Caco-2 (cell line): ENCODE data around the gene SH3BP4. TPM values are rescaled to one million over a fixed set of nuclear protein-coding genes. Genes with fewer than 3 reads are reported as not detected.

Experiments
- BruUV-seq: library from RNA; stranded (reverse); fragments of 400-500 nt; replicated peaks from 2 replicates; lab custom pipeline; 2021; lab: Mats Ljungman, UMichigan
- CTCF ChIA-PET: fragments of 300-600 bp; sonication (Branson Sonifier 250); formaldehyde crosslinking; loops from one replicate; lab custom pipeline; 2022; ENCODE audit warnings: antibody characterized with exemption; lab: Charles Lee
- POLR2A ChIA-PET: fragments of 300-600 bp; sonication (Branson Sonifier 250); formaldehyde crosslinking; loops from one replicate; lab custom pipeline; 2022; ENCODE audit warnings: antibody characterized with exemption; lab: Charles Lee
- DNase-seq, 2 experiments: peaks; one replicate each; pipeline versions ENCODE4 v3.0.0 to v3.0.0-alpha.2; 2020 to 2022
- H3K27me3 ChIP-seq: replicated peaks from 2 replicates; pipeline ENCODE4 v1.6.0; 2011; ENCODE audit warnings: low read length; ENCODE audit not compliant: control insufficient read depth, insufficient read depth
- H3K36me3 ChIP-seq: 2 replicates; pipeline ENCODE4 v1.5.1; 2011; ENCODE audit warnings: low read length; ENCODE audit not compliant: control insufficient read depth, insufficient read depth
- H3K4me1 ChIP-seq: fragments of 250-450 bp; sonication (Bioruptor Pico); 2 replicates; pipeline ENCODE4 v1.5.1; 2020; ENCODE audit warnings: mild to moderate bottlenecking
- H3K4me3 ChIP-seq: 2 replicates; pipeline ENCODE4 v1.5.1; 2011; ENCODE audit warnings: low read depth, mild to moderate bottlenecking, control low read depth, low read length
- H3K9me3 ChIP-seq: fragments of 250-450 bp; sonication (Bioruptor Pico); 2 replicates; pipeline ENCODE4 v1.5.1; 2020; ENCODE audit warnings: mild to moderate bottlenecking, moderate library complexity
- H3K27ac Mint-ChIP-seq: one replicate; pipeline ENCODE4 v1.8.0; 2022; ENCODE audit warnings: mixed read lengths; ENCODE audit not compliant: unreplicated experiment
- H3K27me3 Mint-ChIP-seq: one replicate; pipeline ENCODE4 v1.8.0; 2022; ENCODE audit warnings: mixed read lengths; ENCODE audit not compliant: insufficient read depth, unreplicated experiment
- H3K36me3 Mint-ChIP-seq: one replicate; pipeline ENCODE4 v1.8.0; 2022; ENCODE audit warnings: mild to moderate bottlenecking, mixed read lengths; ENCODE audit not compliant: insufficient read depth, unreplicated experiment
- H3K4me1 Mint-ChIP-seq: one replicate; pipeline ENCODE4 v1.8.0; 2022; ENCODE audit warnings: low read depth, mixed read lengths; ENCODE audit not compliant: unreplicated experiment
- H3K4me3 Mint-ChIP-seq: one replicate; pipeline ENCODE4 v1.8.0; 2022; ENCODE audit warnings: mild to moderate bottlenecking, moderate library complexity, mixed read lengths; ENCODE audit not compliant: unreplicated experiment
- H3K9me3 Mint-ChIP-seq: one replicate; pipeline ENCODE4 v1.8.0; 2022; ENCODE audit warnings: mixed read lengths; ENCODE audit not compliant: unreplicated experiment
- CTCF ChIP-seq, 2 experiments: fragments of 200-600 bp in 1 of 2; IDR thresholded peaks; 1 replicate in 1 of 2; 2 replicates in 1 of 2; pipeline versions ENCODE4 v1.5.1 to v1.8.0; 2011 to 2022; ENCODE audit warnings: antibody characterized with exemption in 1 of 2, control low read depth in 1 of 2, inconsistent platforms in 1 of 2, low read depth in 1 of 2, low read length in 1 of 2, mild to moderate bottlenecking in 1 of 2, moderate library complexity in 1 of 2; ENCODE audit not compliant: insufficient read depth in 1 of 2, severe bottlenecking in 1 of 2, unreplicated experiment in 1 of 2
- intact Hi-C: fragments of 100-400 bp; cut with micrococcal nuclease; formaldehyde crosslinking; loops from one replicate; pipeline ENCODE4 v1.10.0; 2022; ENCODE audit not compliant: unreplicated experiment
- total RNA-seq: library from RNA; stranded (reverse); gene quantifications from 2 replicates; pipeline ENCODE4 v1.2.3, GENCODE V29; 2022

The SH3BP4 gene
- total RNA-seq, 1 experiment from 2014 or later: 29.9 TPM

- BruUV-seq: no TSS peak
- ChIA-PET POLR2A (no interaction called here), CTCF (no interaction called here)
- TF ChIP-seq CTCF (IDR thresholded peaks at IDR 0.05; ENCODE audit: insufficient read depth in 1 of 2, low read depth in 1 of 2, low read length in 1 of 2, severe bottlenecking in 1 of 2, unreplicated experiment in 1 of 2): no peak
- no peak overlapping the region for H3K4me3 ChIP-seq
- Mint-ChIP-seq H3K36me3 (no peaks in the 10 kb centered on the region), H3K27ac (no peak overlapping the region), H3K4me3 (no peak overlapping the region), H3K9me3 (no peaks in the 10 kb centered on the region), H3K4me1 (no peaks in the 10 kb centered on the region), H3K27me3 (no peaks in the 10 kb centered on the region)
- no peaks in the 10 kb centered on the region for H3K36me3 ChIP-seq
- intact Hi-C loops: no loop called here
- DNase-seq: no peak
- H3K4me1 ChIP-seq: no peaks in the 10 kb centered on the region
- no peaks in the 10 kb centered on the region for H3K9me3 ChIP-seq
- no peaks in the 10 kb centered on the region for H3K27me3 ChIP-seq
Observed at GRCh38 chr2:235080101-235080500, 128.3 kb downstream of the SH3BP4 start.

- Histone ChIP-seq H3K36me3 (no peaks in the 10 kb centered on the region), H3K4me3 (no peak overlapping the region), H3K4me1 (no peaks in the 10 kb centered on the region), H3K27me3 (no peaks in the 10 kb centered on the region), H3K9me3 (no peaks in the 10 kb centered on the region)
- intact Hi-C loops: no loop called here
- ChIA-PET POLR2A (no interaction called here), CTCF (no interaction called here)
- Mint-ChIP-seq H3K27me3 (no peaks in the 10 kb centered on the region), H3K4me1 (no peaks in the 10 kb centered on the region), H3K27ac (no peak overlapping the region), H3K36me3 (no peaks in the 10 kb centered on the region), H3K9me3 (no peaks in the 10 kb centered on the region), H3K4me3 (no peak overlapping the region)
- no peak for DNase-seq
- no peak for TF ChIP-seq CTCF (IDR thresholded peaks at IDR 0.05; ENCODE audit: insufficient read depth in 1 of 2, low read depth in 1 of 2, low read length in 1 of 2, severe bottlenecking in 1 of 2, unreplicated experiment in 1 of 2)
- BruUV-seq: no TSS peak
Observed at GRCh38 chr2:235082578-235083338, 130.9 kb downstream of the SH3BP4 start.

- Histone ChIP-seq H3K36me3 (no peaks in the 10 kb centered on the region), H3K9me3 (no peaks in the 10 kb centered on the region), H3K4me1 (no peaks in the 10 kb centered on the region), H3K4me3 (no peak overlapping the region), H3K27me3 (no peaks in the 10 kb centered on the region)
- intact Hi-C loops: no loop called here
- Mint-ChIP-seq H3K36me3 (no peaks in the 10 kb centered on the region), H3K27ac (no peak overlapping the region), H3K4me1 (no peaks in the 10 kb centered on the region), H3K4me3 (no peak overlapping the region), H3K27me3 (no peaks in the 10 kb centered on the region), H3K9me3 (no peaks in the 10 kb centered on the region)
- no TSS peak for BruUV-seq
- DNase-seq: no peak
- ChIA-PET CTCF (no interaction called here), POLR2A (no interaction called here)
- TF ChIP-seq CTCF (IDR thresholded peaks at IDR 0.05; ENCODE audit: insufficient read depth in 1 of 2, low read depth in 1 of 2, low read length in 1 of 2, severe bottlenecking in 1 of 2, unreplicated experiment in 1 of 2): no peak
Observed at GRCh38 chr2:235083822-235084221, 132.0 kb downstream of the SH3BP4 start.
